Colonic mucosa (tissue), 4 donors: ENCODE results near the gene IGFBPL1. TPM values are rescaled to one million over a fixed set of nuclear protein-coding genes. Genes with fewer than 3 reads are reported as not detected.

ENCODE experiments used
- DNase-seq: peaks from one replicate; pipeline ENCODE4 v3.0.0-alpha.2; 2020
- H3K27ac ChIP-seq: fragments of 200-600 bp; one replicate; pipeline ENCODE4 v1.8.0; 2021
- H3K27me3 ChIP-seq: fragments of 200-600 bp; one replicate; pipeline ENCODE4 v1.8.0; 2021
- H3K36me3 ChIP-seq: fragments of 200-600 bp; one replicate; pipeline ENCODE4 v1.8.0; 2021
- H3K4me1 ChIP-seq: fragments of 200-600 bp; one replicate; pipeline ENCODE4 v1.8.0; 2021; ENCODE audit warnings: mild to moderate bottlenecking
- H3K4me3 ChIP-seq: fragments of 200-600 bp; one replicate; pipeline ENCODE4 v1.8.0; 2021
- H3K9ac ChIP-seq, 2 donors: one replicate each; pipeline ENCODE4 v1.7.0; 2013; ENCODE audit warnings: control low read depth in 2 of 2, low read depth in 2 of 2, low read length in 2 of 2
- H3K9me3 ChIP-seq: fragments of 200-600 bp; one replicate; pipeline ENCODE4 v1.8.0; 2021
- intact Hi-C: fragments of 100-400 bp; cut with DNase I; formaldehyde crosslinking; loops from one replicate; pipeline ENCODE4 v1.14.1; 2022
- total RNA-seq, 2 donors: library from RNA; stranded (reverse); fragmentation: NEBNext Ultra II Directional in 1 of 2; extraction: Animal tissue kit (Norgen Biotek cat#: 25700) in 1 of 2; gene quantifications; one replicate each; pipeline ENCODE4 v1.2.1, GENCODE V29; 2021
- TF ChIP-seq, protein P1 (sequence below): fragments of 200-600 bp; IDR thresholded peaks from one replicate; pipeline ENCODE4 v1.8.0; 2022; ENCODE audit warnings: antibody characterized with exemption, mild to moderate bottlenecking
- donor health status: healthy.
- donor health status: DM: no; HTN: no; CAD: no.
- donor health status: DM: no; HTN: no; CAD: no.

Gene IGFBPL1
- total RNA-seq, 2 donors from 2014 or later: 0.82 to 1.3 TPM

- no peaks in the 10 kb centered on the region for H3K4me1 ChIP-seq
- intact Hi-C loops: no loop called here
- TF ChIP-seq, protein P1, sequence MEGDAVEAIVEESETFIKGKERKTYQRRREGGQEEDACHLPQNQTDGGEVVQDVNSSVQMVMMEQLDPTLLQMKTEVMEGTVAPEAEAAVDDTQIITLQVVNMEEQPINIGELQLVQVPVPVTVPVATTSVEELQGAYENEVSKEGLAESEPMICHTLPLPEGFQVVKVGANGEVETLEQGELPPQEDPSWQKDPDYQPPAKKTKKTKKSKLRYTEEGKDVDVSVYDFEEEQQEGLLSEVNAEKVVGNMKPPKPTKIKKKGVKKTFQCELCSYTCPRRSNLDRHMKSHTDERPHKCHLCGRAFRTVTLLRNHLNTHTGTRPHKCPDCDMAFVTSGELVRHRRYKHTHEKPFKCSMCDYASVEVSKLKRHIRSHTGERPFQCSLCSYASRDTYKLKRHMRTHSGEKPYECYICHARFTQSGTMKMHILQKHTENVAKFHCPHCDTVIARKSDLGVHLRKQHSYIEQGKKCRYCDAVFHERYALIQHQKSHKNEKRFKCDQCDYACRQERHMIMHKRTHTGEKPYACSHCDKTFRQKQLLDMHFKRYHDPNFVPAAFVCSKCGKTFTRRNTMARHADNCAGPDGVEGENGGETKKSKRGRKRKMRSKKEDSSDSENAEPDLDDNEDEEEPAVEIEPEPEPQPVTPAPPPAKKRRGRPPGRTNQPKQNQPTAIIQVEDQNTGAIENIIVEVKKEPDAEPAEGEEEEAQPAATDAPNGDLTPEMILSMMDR: no peak
These were observed 10.1 kb downstream of the IGFBPL1 start for GRCh38 chr9:38414040-38414723.

GRCh38 chr9:38413283-38413682 lies 11.0 kb downstream of the IGFBPL1 start:
- Histone ChIP-seq H3K27me3 (no peaks in the 10 kb centered on the region), H3K4me3 (no peak overlapping the region), H3K36me3 (no peaks in the 10 kb centered on the region), H3K4me1 (no peaks in the 10 kb centered on the region), H3K9ac (no peak overlapping the region), H3K27ac (no peak overlapping the region), H3K9me3 (no peaks in the 10 kb centered on the region)
- DNase-seq: no peak
- TF ChIP-seq, protein P1: no peak
- intact Hi-C loops: no loop called here

More at GRCh38 chr9:38414040-38414723, 10.1 kb downstream of the IGFBPL1 start:
- no peak overlapping the region for H3K4me3 ChIP-seq
- no peak for DNase-seq
- H3K9me3 ChIP-seq: no peaks in the 10 kb centered on the region
- no peak overlapping the region for H3K9ac ChIP-seq
- H3K27me3 ChIP-seq: no peaks in the 10 kb centered on the region
- no peaks in the 10 kb centered on the region for H3K36me3 ChIP-seq
- no peak overlapping the region for H3K27ac ChIP-seq

DNA sequence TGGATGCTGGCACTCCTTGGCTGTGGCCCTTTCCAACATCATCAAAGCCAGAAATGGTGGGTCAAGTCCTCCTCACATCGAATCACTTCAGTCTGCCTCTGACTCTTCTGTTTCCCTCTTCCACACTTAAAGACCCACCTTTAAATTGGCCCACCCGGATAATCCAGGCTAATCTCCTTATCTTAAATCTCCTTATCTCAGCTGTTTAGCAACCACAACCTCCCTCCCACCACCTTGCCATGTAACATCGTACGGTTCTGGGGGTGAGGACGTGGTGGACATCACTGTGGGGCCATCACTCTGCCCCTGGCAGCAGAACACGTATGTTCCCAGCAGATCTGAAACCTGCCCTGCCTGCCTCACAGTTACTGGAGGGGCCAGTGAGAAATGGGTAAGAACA lies 11.5 kb downstream of the IGFBPL1 start:
- no peaks in the 10 kb centered on the region for H3K36me3 ChIP-seq
- no peaks in the 10 kb centered on the region for H3K27me3 ChIP-seq
- intact Hi-C loops: no loop called here
- H3K9me3 ChIP-seq: no peaks in the 10 kb centered on the region
- no peak overlapping the region for H3K27ac ChIP-seq
- no peak overlapping the region for H3K4me3 ChIP-seq
- no peak overlapping the region for H3K9ac ChIP-seq
- no peak for DNase-seq
- TF ChIP-seq, protein P1: no peak
- no peaks in the 10 kb centered on the region for H3K4me1 ChIP-seq

GRCh38 chr9:38408719-38409118 lies 15.5 kb downstream of the IGFBPL1 start:
- H3K36me3 ChIP-seq: no peaks in the 10 kb centered on the region
- H3K9me3 ChIP-seq: no peaks in the 10 kb centered on the region
- H3K27me3 ChIP-seq: no peaks in the 10 kb centered on the region
- no peak for DNase-seq
- intact Hi-C loops: loop anchor here (10.0 kb wide), 1 partner anchor 494 kb away; no protein-coding TSS in a partner anchor
- H3K9ac ChIP-seq: no peak overlapping the region
- H3K4me1 ChIP-seq: no peaks in the 10 kb centered on the region
- no peak overlapping the region for H3K27ac ChIP-seq
- TF ChIP-seq, protein P1: no peak
- no peak overlapping the region for H3K4me3 ChIP-seq

DNA sequence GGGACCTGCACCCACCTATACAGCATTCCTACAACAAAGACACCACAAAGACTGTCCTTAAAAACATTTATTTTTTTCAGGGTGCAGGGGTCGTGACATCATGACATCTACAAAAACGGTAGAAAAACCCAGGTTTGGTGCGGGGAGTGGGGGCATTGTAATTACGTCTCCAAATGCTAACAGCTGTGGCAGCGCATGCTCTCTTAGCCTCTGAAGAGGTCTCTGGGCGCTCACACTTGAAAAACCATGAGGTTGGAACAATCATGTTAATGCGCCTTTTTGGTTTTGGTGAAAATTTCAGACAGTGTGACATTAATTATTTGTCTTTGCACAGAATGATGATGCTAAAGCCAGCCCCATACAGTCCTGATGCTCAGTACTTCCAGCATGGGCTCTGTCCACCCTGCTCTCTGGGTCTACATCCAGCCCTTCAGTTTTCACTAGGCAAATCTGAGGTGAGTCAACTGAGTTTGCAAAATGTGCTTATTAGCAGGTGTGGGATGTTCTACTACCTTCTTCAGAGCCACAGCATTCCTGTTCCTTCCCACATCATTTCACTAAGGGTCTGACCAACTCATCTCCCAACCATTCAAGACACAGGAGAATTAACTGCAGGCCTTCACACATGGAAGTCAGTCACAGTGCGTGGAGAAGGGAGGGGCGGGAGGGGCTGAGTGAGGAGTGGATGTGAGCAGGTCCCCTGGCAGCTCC lies 17.6 kb downstream of the IGFBPL1 start:
- Histone ChIP-seq H3K9ac (no peak overlapping the region), H3K4me3 (no peak overlapping the region), H3K9me3 (no peaks in the 10 kb centered on the region), H3K27me3 (no peaks in the 10 kb centered on the region), H3K4me1 (no peaks in the 10 kb centered on the region), H3K27ac (no peak overlapping the region), H3K36me3 (no peaks in the 10 kb centered on the region)
- intact Hi-C loops: loop anchor here (10.0 kb wide), 1 partner anchor 492 kb away; no protein-coding TSS in a partner anchor
- DNase-seq: no peak
- TF ChIP-seq, protein P1: no peak
